ENCODE data around the gene CASP14. TPM values are rescaled to one million over a fixed set of nuclear protein-coding genes. Genes with fewer than 3 reads are reported as not detected.

CASP14 gene
- polyA plus RNA-seq, 1 donor from 2014 or later = not detected

DNA sequence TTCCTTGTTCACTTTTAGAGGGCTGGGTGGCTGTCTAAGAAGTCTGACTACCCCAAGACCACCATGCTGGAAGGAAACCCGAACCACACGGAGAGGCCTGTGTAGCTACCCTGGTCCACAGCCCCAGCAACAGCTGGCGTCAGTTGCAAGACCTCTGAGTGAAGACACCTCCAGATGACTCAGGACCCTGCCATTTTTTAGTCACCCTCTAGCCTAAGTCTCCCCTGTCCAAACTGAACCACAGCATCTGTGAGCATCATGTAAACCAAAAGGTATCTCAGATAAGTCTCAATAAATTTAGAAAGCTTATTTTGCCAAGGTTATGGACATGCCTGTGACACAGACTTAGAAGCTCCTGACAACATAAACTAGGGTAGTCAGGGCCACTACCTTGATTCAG lies 55.8 kb downstream of the CASP14 start:
- H4K20me1 ChIP-seq (ENCODE audit: insufficient read depth) = no peaks in the 10 kb centered on the region
- no peaks in the 10 kb centered on the region for H3K79me2 ChIP-seq (replicated peaks; ENCODE audit: insufficient read depth, low read length)
- H3K4me2 ChIP-seq (ENCODE audit: low read length) = no peak overlapping the region
- TF ChIP-seq RAD21 (conservative IDR thresholded peaks at IDR 0.05) (no peak), TAF1 (IDR thresholded peaks at IDR 0.05; ENCODE audit: low read depth) (no peak), MXI1 (conservative IDR thresholded peaks at IDR 0.05; ENCODE audit: poor library complexity, severe bottlenecking) (no peak), SMC3 (conservative IDR thresholded peaks at IDR 0.05; ENCODE audit: poor library complexity) (no peak), CTCF (IDR thresholded peaks at IDR 0.05; ENCODE audit: poor library complexity, severe bottlenecking) (no peak), EP300 (conservative IDR thresholded peaks at IDR 0.05; ENCODE audit: poor library complexity, severe bottlenecking) (no peak), EZH2 (IDR thresholded peaks at IDR 0.05; ENCODE audit: borderline replicate concordance, insufficient read depth, low read length, poor library complexity, severe bottlenecking) (no peak), REST (IDR thresholded peaks at IDR 0.05; ENCODE audit: borderline replicate concordance) (no peak), POLR2AphosphoS5 (IDR thresholded peaks at IDR 0.05) (no peak)
- no peak overlapping the region for H2AFZ ChIP-seq (ENCODE audit: low read depth, low read length)
- H3K27me3 ChIP-seq (ENCODE audit: insufficient read depth, low read depth, low read length) = peaks cover 14% of the 10 kb centered on the region
- H3K4me3 ChIP-seq (ENCODE audit: low read length) = no peak overlapping the region
- H3K9ac ChIP-seq (ENCODE audit: low read length) = no peak overlapping the region
- H3K36me3 ChIP-seq (ENCODE audit: insufficient read depth, low read length) = no peaks in the 10 kb centered on the region
- H3K9me2 ChIP-seq (ENCODE audit: insufficient read depth, low read length) = no peaks in the 10 kb centered on the region
- no peaks in the 10 kb centered on the region for H3F3A ChIP-seq (ENCODE audit: insufficient read depth, low read length, poor library complexity, severe bottlenecking)
- H3K9me3 ChIP-seq (ENCODE audit: low read length) = peaks cover 2% of the 10 kb centered on the region
- no peak overlapping the region for H3K27ac ChIP-seq (ENCODE audit: low read length)

- no peaks in the 10 kb centered on the region for H3K36me3 ChIP-seq (ENCODE audit: insufficient read depth, low read length)
- no peaks in the 10 kb centered on the region for H4K20me1 ChIP-seq (ENCODE audit: insufficient read depth)
- no peak within 1 kb of the TSS for H3K9ac ChIP-seq (ENCODE audit: low read length)
- peaks cover 2% of the 10 kb centered on the region for H3K9me3 ChIP-seq (ENCODE audit: low read length)
- TF ChIP-seq SMC3 (conservative IDR thresholded peaks at IDR 0.05; ENCODE audit: poor library complexity) = no peak
- no peak for TF ChIP-seq TAF1 (IDR thresholded peaks at IDR 0.05; ENCODE audit: low read depth)
- TF ChIP-seq REST (IDR thresholded peaks at IDR 0.05; ENCODE audit: borderline replicate concordance) = no peak
- TF ChIP-seq MXI1 (conservative IDR thresholded peaks at IDR 0.05; ENCODE audit: poor library complexity, severe bottlenecking) = no peak
- TF ChIP-seq CTCF (IDR thresholded peaks at IDR 0.05; ENCODE audit: poor library complexity, severe bottlenecking) = no peak
- no peak for TF ChIP-seq POLR2AphosphoS5 (IDR thresholded peaks at IDR 0.05)
- no peak for TF ChIP-seq EP300 (conservative IDR thresholded peaks at IDR 0.05; ENCODE audit: poor library complexity, severe bottlenecking)
- TF ChIP-seq RAD21 (conservative IDR thresholded peaks at IDR 0.05) = no peak
- no peak for TF ChIP-seq EZH2 (IDR thresholded peaks at IDR 0.05; ENCODE audit: borderline replicate concordance, insufficient read depth, low read length, poor library complexity, severe bottlenecking)
- no peak within 1 kb of the TSS for H3K27ac ChIP-seq (ENCODE audit: low read length)
- no peaks in the 10 kb centered on the region for H3K9me2 ChIP-seq (ENCODE audit: insufficient read depth, low read length)
- no peaks in the 10 kb centered on the region for H3K79me2 ChIP-seq (replicated peaks; ENCODE audit: insufficient read depth, low read length)
- H3F3A ChIP-seq (ENCODE audit: insufficient read depth, low read length, poor library complexity, severe bottlenecking) = no peaks in the 10 kb centered on the region
- no peak within 1 kb of the TSS for H2AFZ ChIP-seq (ENCODE audit: low read depth, low read length)
- H3K4me3 ChIP-seq (ENCODE audit: low read length) = peak within 1 kb of the TSS; percentile 57
- peaks cover 14% of the 10 kb centered on the region for H3K27me3 ChIP-seq (ENCODE audit: insufficient read depth, low read depth, low read length)
- no peak within 1 kb of the TSS for H3K4me2 ChIP-seq (ENCODE audit: low read length)
These were observed 58.1 kb downstream of the CASP14 start, which contains the start of gene SYDE1 for GRCh38 chr19:15107061-15108010. SYDE1 (plus strand) TSS chr19:15107401; CDS start chr19:15107434, 33 bp downstream.
